ENCODE measurements around the gene MYRIP.
"Not testable (repeated sequence)": the region's sequence is repeated elsewhere in the genome, so short reads cannot be mapped to it uniquely, and the experiment has no call there.

Gene MYRIP

GRCh38 chr3:40129981-40130380 is 320.6 kb downstream of the MYRIP start:
- no peak for DNase-seq (ENCODE audit: low spot score)

GRCh38 chr3:40130721-40131120 is 321.3 kb downstream of the MYRIP start:
- no peak for DNase-seq (ENCODE audit: low spot score)

- not testable (repeated sequence) for DNase-seq (ENCODE audit: low spot score)
Measured at GRCh38 chr3:40133886-40134575, 324.6 kb downstream of the MYRIP start.

- no peak for DNase-seq (ENCODE audit: low spot score)
Measured at GRCh38 chr3:40137591-40138295, 328.3 kb downstream of the MYRIP start.

GRCh38 chr3:40143283-40144090 is 334.1 kb downstream of the MYRIP start:
- DNase-seq (ENCODE audit: low spot score) = no peak

GRCh38 chr3:40148827-40149226 is 339.4 kb downstream of the MYRIP start:
- no peak for DNase-seq (ENCODE audit: low spot score)

GRCh38 chr3:40152482-40153133 is 343.2 kb downstream of the MYRIP start:
- DNase-seq (ENCODE audit: low spot score) = no peak

DNA sequence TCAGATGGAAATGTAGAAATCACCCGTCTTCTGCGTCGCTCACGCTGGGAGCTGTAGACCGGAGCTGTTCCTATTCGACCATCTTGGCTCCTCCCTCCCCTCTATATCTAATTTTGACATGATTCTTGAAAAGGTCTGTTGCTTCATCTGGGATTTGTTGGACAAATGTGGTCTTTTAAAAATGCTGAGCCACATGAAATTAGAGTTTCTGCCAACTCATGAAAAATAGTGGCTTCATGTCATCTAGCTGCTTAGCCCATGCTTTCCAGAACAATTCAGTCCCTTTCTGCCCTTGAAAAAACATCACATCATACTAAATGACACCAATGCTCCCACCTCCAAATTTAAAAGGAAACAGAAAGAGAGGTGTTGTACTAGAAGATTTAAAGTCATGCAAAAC is 351.5 kb downstream of the MYRIP start:
- DNase-seq (ENCODE audit: low spot score) = no peak

- no peak for DNase-seq (ENCODE audit: low spot score)
Measured at GRCh38 chr3:40162616-40163015, 353.2 kb downstream of the MYRIP start.

- DNase-seq (ENCODE audit: low spot score) = no peak
Measured at GRCh38 chr3:40166997-40167396, 357.6 kb downstream of the MYRIP start.

DNA sequence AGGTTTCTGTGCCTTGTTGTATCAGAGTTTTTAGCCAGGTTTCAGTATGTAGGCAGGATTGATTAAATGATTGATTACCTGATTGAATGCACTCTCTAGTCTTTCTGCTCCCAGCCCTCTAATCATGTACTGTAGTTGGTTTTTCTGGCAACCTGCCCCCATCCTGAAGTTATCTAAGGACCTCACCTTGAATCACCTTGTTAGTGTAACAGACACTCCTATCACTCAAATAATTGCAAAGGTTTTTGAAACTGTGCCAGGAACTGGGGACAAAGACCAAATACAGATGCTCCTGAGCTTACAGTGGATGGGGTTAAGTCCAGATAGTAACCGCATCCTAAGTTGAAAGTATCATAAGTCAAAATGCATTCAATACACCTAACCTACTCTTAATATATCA is 358.5 kb downstream of the MYRIP start:
- no peak for DNase-seq (ENCODE audit: low spot score)

DNA sequence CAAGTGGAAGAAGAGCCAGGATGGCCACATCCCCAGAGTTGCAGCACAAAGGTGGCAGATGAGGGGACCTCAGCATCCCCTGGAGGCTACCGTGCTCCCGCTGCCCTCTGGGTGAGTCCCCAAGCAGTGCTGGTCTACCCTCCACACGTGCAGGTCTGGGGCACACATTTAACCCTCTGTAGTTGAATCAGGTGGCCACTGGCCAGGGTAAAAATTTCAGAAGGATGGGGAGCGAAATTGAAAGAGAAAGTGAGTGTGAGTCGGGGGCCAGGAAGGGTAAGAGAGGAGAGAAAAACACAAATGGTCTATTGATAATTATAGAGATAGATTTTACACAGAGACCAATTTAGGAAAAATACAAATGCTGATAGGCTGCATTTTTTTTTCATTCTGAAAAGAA is 360.6 kb downstream of the MYRIP start:
- no peak for DNase-seq (ENCODE audit: low spot score)

GRCh38 chr3:40170395-40170794 is 361.0 kb downstream of the MYRIP start:
- DNase-seq (ENCODE audit: low spot score) = no peak

GRCh38 chr3:40172560-40172959 is 363.2 kb downstream of the MYRIP start:
- DNase-seq (ENCODE audit: low spot score) = no peak

DNA sequence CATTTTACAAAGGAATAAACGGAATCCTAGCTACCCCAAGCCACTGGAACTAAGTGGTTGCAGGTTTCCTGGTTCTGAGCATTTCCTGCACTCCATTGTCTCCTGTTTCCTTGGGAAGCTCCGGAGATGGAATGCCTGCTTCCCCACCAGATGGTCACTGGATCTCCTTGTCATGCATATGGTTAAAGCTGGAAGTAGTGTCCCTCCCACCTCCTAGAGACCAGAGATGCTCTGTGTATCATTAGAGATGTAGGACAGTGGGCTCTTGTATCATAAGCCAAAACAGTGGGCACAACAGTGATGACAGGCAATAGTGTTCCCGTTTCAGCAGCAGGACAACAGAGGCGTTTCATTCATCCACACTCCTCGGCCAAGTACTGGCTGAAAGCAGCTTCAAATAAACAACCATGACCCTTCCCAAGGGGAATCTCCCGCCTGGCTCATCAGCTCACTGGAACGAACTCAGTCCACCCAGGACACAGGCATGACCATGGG is 363.9 kb downstream of the MYRIP start:
- no peak for DNase-seq (ENCODE audit: low spot score)

DNA sequence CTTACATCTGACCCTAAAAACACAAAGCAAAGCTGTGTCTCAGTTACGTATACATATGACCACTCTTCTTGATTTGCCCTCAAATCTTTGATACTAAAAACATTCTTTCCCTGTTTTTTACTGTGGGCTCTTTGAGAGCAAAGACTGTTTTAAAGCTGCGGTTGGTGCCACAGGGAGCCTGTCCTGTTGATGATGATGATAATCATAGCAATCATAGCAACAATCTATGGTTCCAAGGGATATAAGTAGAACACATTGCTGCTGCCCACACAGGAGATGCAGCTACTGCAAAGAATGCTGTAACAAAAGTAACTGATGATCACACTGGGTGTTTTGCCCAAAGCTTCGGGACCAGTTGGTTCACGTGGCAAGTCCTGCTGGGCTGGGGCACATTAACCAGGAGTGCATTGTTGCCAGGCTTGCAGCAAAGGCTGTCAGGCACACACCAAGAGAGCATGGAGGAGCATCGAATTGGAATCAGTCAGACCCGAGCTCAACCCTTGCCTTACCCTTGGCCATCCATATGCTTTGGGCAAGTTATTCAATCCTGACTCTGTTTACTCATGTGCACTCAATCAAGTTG is 368.7 kb downstream of the MYRIP start:
- no peak for DNase-seq (ENCODE audit: low spot score)

DNA sequence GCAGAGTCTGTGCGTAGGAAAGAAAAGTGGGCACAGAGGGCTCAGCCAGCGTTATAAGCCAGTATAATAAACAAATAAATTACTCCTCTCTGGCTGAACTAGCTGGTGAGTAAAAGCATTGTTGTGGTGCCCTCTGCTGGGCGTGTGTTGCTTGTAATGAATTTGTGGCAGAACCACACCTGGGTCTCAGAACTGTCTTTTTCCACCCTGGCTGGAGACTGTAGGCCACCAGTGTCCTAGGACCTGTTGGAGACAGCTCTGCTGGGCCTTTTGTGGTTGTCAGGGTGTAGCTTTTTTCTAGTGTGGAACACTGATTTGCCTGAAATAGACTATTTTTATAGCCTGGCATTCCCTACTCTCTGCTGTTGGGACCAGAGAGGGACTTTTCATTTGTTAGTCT is 369.6 kb downstream of the MYRIP start:
- DNase-seq (ENCODE audit: low spot score) = peak; percentile 75

DNA sequence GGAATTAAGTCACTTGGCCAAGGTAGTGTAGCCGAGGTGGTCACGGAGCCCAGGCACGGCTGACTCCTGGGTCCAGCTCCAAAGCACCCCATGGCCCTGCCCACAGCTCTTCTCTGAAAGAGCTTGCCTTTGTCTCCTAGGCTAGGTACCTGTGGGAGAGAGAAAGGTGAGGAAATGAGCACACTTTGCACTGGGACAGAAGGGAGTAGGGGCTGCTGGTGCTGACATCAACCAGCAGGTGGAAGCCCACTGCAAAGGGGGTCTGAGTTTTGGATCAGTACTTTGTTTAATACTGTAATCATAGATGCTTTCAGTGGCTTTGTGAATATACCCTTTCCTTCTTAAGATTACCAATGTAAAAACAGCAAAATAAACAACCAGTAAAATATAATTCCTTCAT is 371.8 kb downstream of the MYRIP start:
- no peak for DNase-seq (ENCODE audit: low spot score)

GRCh38 chr3:40185029-40185695 is 375.8 kb downstream of the MYRIP start:
- DNase-seq (ENCODE audit: low spot score) = no peak

DNA sequence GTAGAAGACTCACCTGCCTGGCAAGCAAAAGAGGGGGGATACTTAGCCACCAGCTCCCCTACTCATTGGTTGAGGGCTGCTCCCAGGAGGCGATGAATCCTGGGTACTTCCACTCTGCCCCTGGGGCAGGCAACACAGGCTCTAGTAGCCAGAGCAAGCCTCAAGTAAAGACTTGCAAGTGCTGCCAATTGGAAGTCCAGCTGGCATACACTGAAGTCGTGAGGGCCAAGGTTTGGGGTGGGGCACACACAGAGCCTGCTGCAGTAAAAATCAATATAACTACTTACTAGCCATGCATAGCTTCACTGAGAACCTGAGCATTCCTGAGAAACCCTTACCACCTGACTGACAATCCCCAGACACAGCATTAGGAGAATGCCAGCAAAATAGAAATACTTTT is 377.1 kb downstream of the MYRIP start:
- DNase-seq (ENCODE audit: low spot score) = no peak

DNA sequence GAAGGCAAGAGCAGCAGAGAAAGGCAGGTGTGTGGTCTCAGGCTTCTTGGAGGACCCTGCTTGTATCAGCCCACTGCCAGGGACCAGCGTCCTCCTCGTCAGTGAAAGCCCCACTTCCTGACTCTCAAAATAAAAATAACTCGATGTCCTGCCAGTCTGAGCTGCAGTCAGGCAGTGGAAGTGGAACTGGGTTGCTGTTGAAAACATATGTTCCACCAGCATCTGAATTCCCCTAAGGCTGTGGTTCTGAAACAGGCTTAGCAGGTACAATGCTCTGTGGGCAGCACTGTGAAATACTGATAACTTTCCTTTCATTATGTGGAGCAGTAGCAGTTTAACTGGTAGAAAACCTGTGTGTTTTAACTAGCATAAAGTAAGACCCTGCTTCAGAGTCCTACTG is 378.5 kb downstream of the MYRIP start:
- no peak for DNase-seq (ENCODE audit: low spot score)

Data from NAMALWA (cell line).